GM21367 (cell line): ENCODE results near the gene FBXO48.

Experiments
- ATAC-seq: cut with Tn5 transposase; IDR thresholded peaks from one replicate; pipeline ENCODE4 v1.9.1; 2021; ENCODE audit not compliant: unreplicated experiment

The FBXO48 gene

DNA sequence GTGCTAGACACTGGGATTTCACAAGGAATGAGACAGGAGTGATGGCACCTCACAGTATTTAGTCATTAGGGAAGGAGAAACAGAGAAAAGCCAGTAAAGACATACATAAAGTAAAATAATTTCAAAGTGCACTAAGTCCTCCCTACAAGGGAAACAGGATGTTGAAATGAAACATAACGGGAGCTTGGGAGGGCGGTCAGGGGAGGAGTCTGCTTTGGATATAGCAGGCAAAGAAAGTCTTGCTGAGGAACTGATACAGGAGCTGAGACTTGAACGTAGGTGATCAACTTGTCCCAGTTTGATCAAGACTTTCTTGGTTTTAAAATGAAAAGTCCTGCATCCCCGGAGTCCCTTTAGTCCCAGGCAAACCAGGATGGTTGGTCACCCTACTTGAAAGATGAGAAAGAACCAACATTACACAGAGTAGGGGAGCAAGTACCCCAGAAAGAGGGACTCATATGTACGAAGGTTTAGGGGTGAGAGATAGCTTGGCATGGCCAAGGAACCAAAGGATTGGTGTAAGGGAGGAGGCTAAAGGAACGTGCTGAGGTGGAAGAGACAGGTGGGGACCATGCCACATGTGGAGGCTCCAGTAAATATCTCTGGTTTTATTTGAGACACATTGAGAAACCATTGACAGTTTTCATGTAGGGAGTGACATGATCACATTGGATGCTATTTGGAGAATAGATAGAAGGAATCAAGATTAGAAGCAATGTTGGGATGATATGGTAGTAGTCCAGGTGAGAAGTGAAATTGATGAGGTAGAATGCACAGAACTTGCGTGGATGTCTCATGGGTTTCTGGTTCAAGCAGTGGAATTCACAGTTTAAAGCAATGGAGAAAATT lies 28.4 kb downstream of the FBXO48 start:
- ATAC-seq, result no peak

GRCh38 chr2:68436270-68436669 lies 30.8 kb downstream of the FBXO48 start:
- no peak for ATAC-seq

DNA sequence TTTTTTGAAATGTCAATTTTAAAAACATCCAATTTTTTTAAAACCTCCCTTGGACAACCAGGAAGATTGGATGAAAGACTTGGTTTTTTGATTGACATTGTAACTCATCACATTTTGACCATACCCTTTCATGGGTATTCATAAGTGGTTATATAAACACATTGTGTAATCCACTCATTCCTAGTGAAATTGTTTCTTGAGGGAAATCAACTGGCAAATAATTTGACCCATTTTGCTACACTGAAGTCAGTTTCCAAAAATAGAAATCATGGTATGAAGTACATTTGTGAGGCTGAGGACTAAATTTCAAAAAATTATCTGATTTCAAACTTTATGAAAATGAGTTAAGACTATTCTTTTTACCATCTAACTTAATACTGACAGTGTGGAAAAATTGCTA lies 31.5 kb downstream of the FBXO48 start:
- no peak for ATAC-seq

- ATAC-seq, result no peak
Measured at GRCh38 chr2:68434981-68435380, 32.1 kb downstream of the FBXO48 start.

- no peak for ATAC-seq
Measured at GRCh38 chr2:68432696-68433658, 34.1 kb downstream of the FBXO48 start.

GRCh38 chr2:68431316-68431972 lies 35.6 kb downstream of the FBXO48 start:
- no peak for ATAC-seq

GRCh38 chr2:68429311-68429826 lies 37.7 kb downstream of the FBXO48 start:
- no peak for ATAC-seq

DNA sequence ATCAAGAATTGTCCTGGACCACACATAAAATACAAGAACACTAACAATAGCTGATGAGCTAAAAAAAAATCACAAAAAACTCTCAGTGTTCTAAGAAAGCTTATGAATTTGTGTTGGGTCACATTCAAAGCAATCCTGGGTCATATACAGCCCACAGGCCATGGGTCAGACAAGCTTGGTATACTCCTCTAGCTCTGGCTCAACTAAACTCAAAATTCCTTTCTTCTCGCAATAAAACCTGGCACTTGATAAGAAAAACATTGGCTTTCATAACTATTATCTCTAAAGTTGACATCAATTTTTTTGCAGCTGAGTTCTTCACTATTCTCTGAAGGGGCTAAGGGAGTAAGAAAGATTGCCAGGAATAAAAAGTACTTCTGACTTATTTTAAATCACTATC lies 38.3 kb downstream of the FBXO48 start:
- no peak for ATAC-seq

DNA sequence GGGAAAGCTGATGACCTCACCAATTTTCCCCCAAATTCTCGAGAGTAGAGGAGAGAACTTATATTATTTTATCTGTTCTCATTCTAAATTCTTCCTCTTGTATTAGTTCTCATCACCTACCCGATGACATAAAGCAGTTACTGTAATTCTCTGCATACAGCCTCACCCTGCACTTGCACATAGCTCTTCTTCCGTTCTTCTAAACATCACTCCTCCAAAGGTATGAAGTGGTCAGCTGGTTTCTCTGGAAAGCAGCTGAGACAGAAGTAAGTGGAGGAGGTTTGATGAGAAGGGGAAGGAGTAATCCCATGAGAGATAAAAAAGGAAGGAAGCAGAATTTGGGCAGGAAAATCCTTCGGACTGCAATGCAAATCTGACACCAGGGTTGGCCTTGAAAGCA lies 39.0 kb downstream of the FBXO48 start:
- ATAC-seq, result no peak

DNA sequence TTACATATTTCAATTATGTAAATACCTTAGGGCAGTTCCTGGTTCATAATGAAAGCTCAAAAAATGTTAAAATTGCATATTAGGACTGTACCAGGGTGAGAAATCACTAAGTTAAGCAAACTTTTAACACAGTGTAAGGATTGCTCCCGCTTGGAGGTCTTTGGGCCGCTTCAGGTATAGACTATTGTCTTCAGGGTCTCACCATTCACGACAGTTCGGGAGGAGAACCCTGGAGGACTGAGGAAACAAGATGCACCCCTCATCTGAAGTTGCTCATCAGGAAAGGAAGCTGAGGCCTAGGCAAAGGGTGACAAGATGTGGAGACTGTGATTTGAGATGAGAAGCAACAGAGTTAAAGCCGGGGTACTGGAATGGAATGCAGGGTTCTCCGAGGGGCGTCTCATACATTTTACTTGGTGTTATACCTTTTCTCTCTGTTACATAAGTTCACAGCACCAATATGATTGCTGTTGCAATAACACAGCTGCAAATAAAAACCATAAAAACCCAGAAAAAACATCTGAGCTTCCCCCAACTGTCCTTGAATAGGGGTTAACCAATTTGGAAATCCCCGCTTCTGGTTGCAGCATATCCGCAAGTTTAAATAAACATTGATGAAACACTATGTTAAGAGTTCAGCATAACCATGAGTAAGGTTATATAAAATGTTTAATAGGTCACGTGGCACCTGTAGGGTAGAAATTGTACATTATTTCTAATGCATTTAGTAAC lies 40.1 kb downstream of the FBXO48 start:
- no peak for ATAC-seq

- ATAC-seq, result no peak
Measured at GRCh38 chr2:68426446-68426845, 40.6 kb downstream of the FBXO48 start.

DNA sequence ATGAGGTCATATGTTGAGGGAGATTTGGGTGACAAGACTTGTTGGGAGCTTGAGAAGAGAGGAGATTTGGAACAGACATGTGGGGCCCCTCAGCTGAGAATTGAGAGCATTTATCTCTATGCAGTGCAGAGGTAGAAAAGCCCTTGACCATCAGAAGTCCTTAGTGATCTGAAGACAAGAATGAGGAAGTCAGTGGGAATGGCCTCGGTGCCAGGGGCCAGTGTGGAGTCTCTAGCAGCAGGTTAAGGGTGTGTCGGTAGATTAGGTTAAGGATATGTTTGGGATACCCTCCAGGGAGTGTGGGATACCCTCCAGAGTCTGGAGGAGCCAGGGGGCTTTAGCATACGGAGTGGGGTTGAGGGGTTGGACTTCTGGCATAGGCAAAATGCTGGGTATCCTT lies 41.6 kb downstream of the FBXO48 start:
- ATAC-seq, result no peak

- ATAC-seq, result peak; percentile 63
Measured at GRCh38 chr2:68423966-68424650, 43.0 kb downstream of the FBXO48 start.

DNA sequence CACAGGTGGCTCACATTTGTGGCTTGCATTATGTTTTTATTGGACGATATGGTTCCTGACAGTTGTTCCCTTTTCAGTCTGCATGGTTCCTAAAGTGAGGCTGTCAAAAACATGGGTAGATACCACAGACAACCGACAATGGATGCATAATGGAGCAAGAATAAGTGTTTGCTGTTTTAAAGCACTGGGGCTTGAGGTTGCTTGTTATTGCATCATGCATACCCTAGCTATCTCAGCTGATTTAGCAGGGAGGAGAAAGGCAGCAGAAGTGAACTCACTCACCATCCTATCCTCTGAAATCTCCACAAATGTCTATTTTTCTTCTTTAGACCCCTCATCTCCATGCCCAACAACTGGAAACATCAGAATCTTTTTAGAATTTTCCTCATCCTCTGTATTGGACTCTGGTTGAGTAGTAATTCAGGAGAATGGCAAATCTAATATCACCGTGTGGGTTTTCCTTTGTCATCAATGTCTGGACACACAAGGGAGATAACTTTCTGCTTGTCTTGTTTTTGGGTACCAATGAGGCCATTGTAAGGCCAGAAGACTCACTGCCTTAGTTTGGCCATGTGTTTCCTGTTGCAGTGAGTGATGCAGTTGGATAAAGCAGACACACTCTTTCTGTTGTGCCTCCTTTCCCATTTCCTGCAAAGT lies 46.7 kb downstream of the FBXO48 start:
- no peak for ATAC-seq

GRCh38 chr2:68418855-68419254 lies 48.2 kb downstream of the FBXO48 start:
- no peak for ATAC-seq

DNA sequence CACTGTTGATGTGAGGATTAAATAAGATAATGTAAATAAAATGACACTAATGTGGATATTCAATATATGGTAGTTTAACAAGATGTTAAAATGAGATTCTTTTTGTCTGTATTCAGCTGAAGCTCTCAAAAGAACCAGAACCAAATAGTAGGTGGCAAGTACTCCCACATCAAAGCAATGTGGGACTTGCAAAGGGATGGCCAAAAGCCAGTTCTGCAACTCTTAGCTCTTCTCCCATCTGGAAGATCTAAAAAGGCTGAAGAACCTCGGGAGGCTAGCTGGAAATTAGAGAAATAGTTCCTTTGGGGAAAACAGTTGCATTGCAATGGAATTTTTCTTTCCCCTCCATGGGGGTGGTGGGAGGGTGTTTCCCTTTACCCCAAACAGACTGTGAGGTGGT lies 48.7 kb downstream of the FBXO48 start:
- no peak for ATAC-seq

DNA sequence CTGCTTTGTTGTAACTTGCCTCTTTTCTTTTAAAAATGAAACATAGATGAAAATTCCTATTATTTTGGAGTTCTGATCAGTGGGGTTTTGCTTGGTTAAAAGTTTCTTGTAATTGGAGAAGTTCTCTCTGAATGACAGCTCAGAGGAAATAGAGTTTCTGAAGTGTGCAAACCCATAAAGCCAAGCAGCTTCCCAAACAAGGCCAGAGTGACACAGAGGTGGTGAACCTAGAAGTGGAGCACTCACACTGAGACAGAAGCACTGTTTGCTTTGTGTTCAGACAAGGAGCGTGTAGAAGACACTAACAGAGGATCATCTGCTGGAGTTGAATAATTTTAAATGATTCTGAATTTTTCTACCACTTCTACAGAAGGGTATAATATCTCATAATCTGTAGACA lies 49.2 kb downstream of the FBXO48 start:
- ATAC-seq, result peak; percentile 49

GRCh38 chr2:68416081-68416675 lies 50.9 kb downstream of the FBXO48 start:
- ATAC-seq, result no peak

DNA sequence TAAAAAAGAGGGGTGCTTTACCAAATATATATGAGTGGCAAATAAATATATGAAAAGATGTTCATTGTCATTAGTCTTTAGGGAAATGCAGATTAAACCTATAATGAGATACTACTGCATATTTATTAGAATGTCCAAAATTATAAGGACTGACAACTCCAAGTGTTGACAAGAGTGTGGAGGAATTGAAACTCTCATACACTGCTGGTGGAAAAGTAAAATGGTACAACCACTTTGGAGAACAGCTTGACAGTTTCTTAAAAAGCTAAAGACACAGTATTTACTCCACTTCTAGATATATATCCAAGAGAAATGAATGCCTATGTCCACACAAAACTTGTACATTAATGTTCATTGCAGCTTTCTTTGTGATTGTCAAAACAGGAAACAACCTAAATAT lies 51.6 kb downstream of the FBXO48 start:
- no peak for ATAC-seq
